WTC11 (cell line): ENCODE results near the gene CDC20B.

ENCODE experiments used
- CREM ChIP-seq: sonication (generic); formaldehyde crosslinking; IDR thresholded peaks from 2 replicates; pipeline ENCODE4 v1.8.1; 2022; ENCODE audit warnings: mild to moderate bottlenecking, missing genetic modification reagents, moderate library complexity
- CTCF ChIP-seq: fragments of 200-600 bp; IDR thresholded peaks from 2 replicates; pipeline ENCODE4 v1.8.0; 2022; ENCODE audit warnings: antibody characterized with exemption
- EMX1 ChIP-seq: fragments of 250-450 bp; sonication (Bioruptor Pico); IDR thresholded peaks from 2 replicates; pipeline ENCODE4 v1.8.0; 2021; ENCODE audit warnings: mild to moderate bottlenecking
- GABPB1 ChIP-seq: sonication (generic); formaldehyde crosslinking; IDR thresholded peaks from 2 replicates; pipeline ENCODE4 v1.8.1; 2023; ENCODE audit warnings: mild to moderate bottlenecking, missing genetic modification reagents
- HMGXB4 ChIP-seq: sonication (generic); formaldehyde crosslinking; IDR thresholded peaks from 2 replicates; pipeline ENCODE4 v1.8.1; 2023; ENCODE audit warnings: mild to moderate bottlenecking, moderate library complexity, missing genetic modification reagents
- MAX ChIP-seq: sonication (generic); formaldehyde crosslinking; IDR thresholded peaks from 2 replicates; pipeline ENCODE4 v1.8.0; 2022; ENCODE audit warnings: mild to moderate bottlenecking, missing genetic modification reagents
- NFYB ChIP-seq: sonication (generic); formaldehyde crosslinking; conservative IDR thresholded peaks from 2 replicates; pipeline ENCODE4 v1.8.0; 2022; ENCODE audit warnings: low read depth, missing genetic modification reagents
- NR2C2 ChIP-seq: sonication (generic); formaldehyde crosslinking; IDR thresholded peaks from 2 replicates; pipeline ENCODE4 v1.8.0; 2022; ENCODE audit warnings: mild to moderate bottlenecking, missing genetic modification reagents
- NR3C1 ChIP-seq: sonication (generic); formaldehyde crosslinking; conservative IDR thresholded peaks from 2 replicates; pipeline ENCODE4 v1.8.1; 2023; ENCODE audit warnings: low read depth, mild to moderate bottlenecking, missing genetic modification reagents
- SMAD3 ChIP-seq: sonication (generic); formaldehyde crosslinking; IDR thresholded peaks from 2 replicates; pipeline ENCODE4 v1.8.0; 2022; ENCODE audit warnings: missing genetic modification reagents, mild to moderate bottlenecking, borderline replicate concordance
- TEAD4 ChIP-seq: sonication (generic); formaldehyde crosslinking; IDR thresholded peaks from 2 replicates; pipeline ENCODE4 v1.8.0; 2022; ENCODE audit warnings: mild to moderate bottlenecking, missing genetic modification reagents
- TP53 ChIP-seq: sonication (generic); formaldehyde crosslinking; IDR thresholded peaks from 2 replicates; pipeline ENCODE4 v1.8.1; 2023; ENCODE audit warnings: mild to moderate bottlenecking, missing genetic modification reagents
- TF ChIP-seq, protein P1 (sequence below): sonication (generic); formaldehyde crosslinking; IDR thresholded peaks from 2 replicates; pipeline ENCODE4 v1.8.0; 2022; ENCODE audit warnings: mild to moderate bottlenecking, missing genetic modification reagents
- TF ChIP-seq, protein P2 (sequence below): sonication (generic); formaldehyde crosslinking; IDR thresholded peaks from 2 replicates; pipeline ENCODE4 v1.8.1; 2023; ENCODE audit warnings: mild to moderate bottlenecking, missing genetic modification reagents

- no peak for TF ChIP-seq CTCF
- TF ChIP-seq NR3C1, result no peak
- TF ChIP-seq NFYB (CRISPR knock-in tag), result no peak
- no peak for TF ChIP-seq TP53 (CRISPR knock-in tag)
- no peak for TF ChIP-seq MAX (CRISPR knock-in tag)
- TF ChIP-seq EMX1, result no peak
- no peak for TF ChIP-seq SMAD3 (CRISPR knock-in tag)
- TF ChIP-seq GABPB1, result no peak
- no peak for TF ChIP-seq CREM (CRISPR knock-in tag)
- TF ChIP-seq, protein P1, sequence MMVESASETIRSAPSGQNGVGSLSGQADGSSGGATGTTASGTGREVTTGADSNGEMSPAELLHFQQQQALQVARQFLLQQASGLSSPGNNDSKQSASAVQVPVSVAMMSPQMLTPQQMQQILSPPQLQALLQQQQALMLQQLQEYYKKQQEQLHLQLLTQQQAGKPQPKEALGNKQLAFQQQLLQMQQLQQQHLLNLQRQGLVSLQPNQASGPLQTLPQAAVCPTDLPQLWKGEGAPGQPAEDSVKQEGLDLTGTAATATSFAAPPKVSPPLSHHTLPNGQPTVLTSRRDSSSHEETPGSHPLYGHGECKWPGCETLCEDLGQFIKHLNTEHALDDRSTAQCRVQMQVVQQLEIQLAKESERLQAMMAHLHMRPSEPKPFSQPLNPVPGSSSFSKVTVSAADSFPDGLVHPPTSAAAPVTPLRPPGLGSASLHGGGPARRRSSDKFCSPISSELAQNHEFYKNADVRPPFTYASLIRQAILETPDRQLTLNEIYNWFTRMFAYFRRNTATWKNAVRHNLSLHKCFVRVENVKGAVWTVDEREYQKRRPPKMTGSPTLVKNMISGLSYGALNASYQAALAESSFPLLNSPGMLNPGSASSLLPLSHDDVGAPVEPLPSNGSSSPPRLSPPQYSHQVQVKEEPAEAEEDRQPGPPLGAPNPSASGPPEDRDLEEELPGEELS (CRISPR knock-in tag), result no peak
- TF ChIP-seq, protein P2, sequence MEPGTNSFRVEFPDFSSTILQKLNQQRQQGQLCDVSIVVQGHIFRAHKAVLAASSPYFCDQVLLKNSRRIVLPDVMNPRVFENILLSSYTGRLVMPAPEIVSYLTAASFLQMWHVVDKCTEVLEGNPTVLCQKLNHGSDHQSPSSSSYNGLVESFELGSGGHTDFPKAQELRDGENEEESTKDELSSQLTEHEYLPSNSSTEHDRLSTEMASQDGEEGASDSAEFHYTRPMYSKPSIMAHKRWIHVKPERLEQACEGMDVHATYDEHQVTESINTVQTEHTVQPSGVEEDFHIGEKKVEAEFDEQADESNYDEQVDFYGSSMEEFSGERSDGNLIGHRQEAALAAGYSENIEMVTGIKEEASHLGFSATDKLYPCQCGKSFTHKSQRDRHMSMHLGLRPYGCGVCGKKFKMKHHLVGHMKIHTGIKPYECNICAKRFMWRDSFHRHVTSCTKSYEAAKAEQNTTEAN, result no peak
- no peak for TF ChIP-seq HMGXB4 (CRISPR knock-in tag)
- no peak for TF ChIP-seq TEAD4 (CRISPR knock-in tag)
- no peak for TF ChIP-seq NR2C2 (CRISPR knock-in tag)
These were observed 36.5 kb downstream of the CDC20B start for GRCh38 chr5:55136521-55136920.
